Parathyroid adenoma (tissue), 2 donors: ENCODE measurements around the gene AGBL1.

Source experiments
- H2AFZ ChIP-seq: fragments of 300-600 bp; sonication (generic); one replicate; pipeline ENCODE4 v1.7.0; 2017; ENCODE audit warnings: antibody characterized with exemption, mild to moderate bottlenecking
- H3K27ac ChIP-seq: fragments of 300-600 bp; sonication (generic); one replicate; pipeline ENCODE4 v1.7.0; 2017
- H3K27me3 ChIP-seq: fragments of 300-600 bp; sonication (generic); one replicate; pipeline ENCODE4 v1.7.0; 2017; ENCODE audit warnings: low read length; ENCODE audit not compliant: control insufficient read depth, insufficient read depth
- H3K36me3 ChIP-seq: fragments of 300-600 bp; sonication (generic); one replicate; pipeline ENCODE4 v1.7.0; 2017; ENCODE audit warnings: low read length; ENCODE audit not compliant: control insufficient read depth, insufficient read depth
- H3K4me1 ChIP-seq: fragments of 300-600 bp; sonication (generic); one replicate; pipeline ENCODE4 v1.7.0; 2017; ENCODE audit warnings: control low read depth
- H3K4me2 ChIP-seq: fragments of 300-600 bp; sonication (generic); one replicate; pipeline ENCODE4 v1.7.0; 2017; ENCODE audit warnings: low read length
- H3K4me3 ChIP-seq: fragments of 300-600 bp; sonication (generic); one replicate; pipeline ENCODE4 v1.7.0; 2017; ENCODE audit warnings: low read depth, low read length
- H3K79me2 ChIP-seq: fragments of 300-600 bp; sonication (generic); one replicate; pipeline ENCODE4 v1.7.0; 2017; ENCODE audit warnings: control low read depth
- H3K9ac ChIP-seq: fragments of 300-600 bp; sonication (generic); one replicate; pipeline ENCODE4 v1.7.0; 2017; ENCODE audit warnings: mild to moderate bottlenecking
- H3K9me3 ChIP-seq: fragments of 300-600 bp; sonication (generic); one replicate; pipeline ENCODE4 v1.7.0; 2017; ENCODE audit warnings: low read length; ENCODE audit not compliant: control insufficient read depth
- CTCF ChIP-seq: fragments of 300-600 bp; sonication (generic); IDR thresholded peaks from one replicate; pipeline ENCODE4 v1.7.0; 2017; ENCODE audit warnings: antibody characterized with exemption, mild to moderate bottlenecking
- donor health status: primary hyperparathyroidism.

AGBL1 gene

GRCh38 chr15:86336051-86336788, 256.5 kb downstream of the AGBL1 start:
- Histone ChIP-seq H3K9me3 (no peaks in the 10 kb centered on the region), H3K27ac (no peak overlapping the region), H3K27me3 (no peaks in the 10 kb centered on the region), H3K4me2 (no peak overlapping the region), H3K4me1 (no peaks in the 10 kb centered on the region), H3K36me3 (no peaks in the 10 kb centered on the region), H2AFZ (no peak overlapping the region), H3K79me2 (no peaks in the 10 kb centered on the region), H3K9ac (no peak overlapping the region), H3K4me3 (no peak overlapping the region)
- TF ChIP-seq CTCF = no peak

DNA sequence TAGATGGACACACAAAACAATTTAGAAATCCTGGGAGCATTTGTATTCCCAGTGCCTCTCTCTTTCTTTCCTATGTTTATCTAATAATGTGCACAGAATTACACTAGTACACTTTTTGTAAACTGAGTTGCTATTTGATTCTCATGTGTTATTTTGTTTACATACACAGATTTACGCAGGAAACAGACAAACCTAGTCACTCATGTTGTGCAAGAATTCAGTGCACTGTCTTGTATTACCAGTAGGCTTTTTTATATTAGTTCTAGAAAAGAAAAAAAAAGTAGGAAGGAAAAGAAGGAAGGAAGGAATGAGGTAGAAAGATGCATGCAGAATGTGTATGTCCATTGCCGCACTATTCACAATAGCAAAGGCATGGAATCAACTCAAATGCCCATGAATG, 257.4 kb downstream of the AGBL1 start:
- H3K27ac ChIP-seq = no peak overlapping the region
- H3K9ac ChIP-seq = no peak overlapping the region
- no peaks in the 10 kb centered on the region for H3K27me3 ChIP-seq
- TF ChIP-seq CTCF = no peak
- no peak overlapping the region for H2AFZ ChIP-seq
- H3K79me2 ChIP-seq = no peaks in the 10 kb centered on the region
- H3K9me3 ChIP-seq = no peaks in the 10 kb centered on the region
- no peak overlapping the region for H3K4me2 ChIP-seq
- H3K36me3 ChIP-seq = no peaks in the 10 kb centered on the region
- H3K4me3 ChIP-seq = no peak overlapping the region
- no peaks in the 10 kb centered on the region for H3K4me1 ChIP-seq

GRCh38 chr15:86347245-86347644, 267.6 kb downstream of the AGBL1 start:
- Histone ChIP-seq H3K27me3 (no peaks in the 10 kb centered on the region), H3K4me2 (no peak overlapping the region), H3K9me3 (no peaks in the 10 kb centered on the region), H3K4me1 (no peaks in the 10 kb centered on the region), H2AFZ (no peak overlapping the region), H3K9ac (no peak overlapping the region), H3K36me3 (no peaks in the 10 kb centered on the region), H3K79me2 (no peaks in the 10 kb centered on the region), H3K27ac (no peak overlapping the region), H3K4me3 (no peak overlapping the region)
- no peak for TF ChIP-seq CTCF

DNA sequence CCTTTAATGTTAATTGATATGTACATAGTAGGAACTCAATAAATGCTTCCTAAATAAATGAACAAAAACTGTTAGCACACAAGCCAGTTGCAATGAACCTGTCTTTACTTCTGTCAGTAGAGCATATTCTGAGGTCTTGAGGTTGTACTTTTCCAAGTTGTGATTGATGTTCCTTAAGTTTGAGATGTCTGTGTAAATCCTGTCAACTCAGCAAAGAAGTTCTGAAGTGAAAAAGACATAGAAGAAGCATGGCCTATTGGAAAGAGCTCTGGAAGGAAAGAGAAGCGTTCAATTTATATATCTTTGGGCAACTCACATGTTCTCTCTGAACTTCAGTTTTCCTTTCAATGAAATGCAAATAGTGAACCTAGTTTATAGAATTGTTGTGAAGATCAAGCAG, 269.9 kb downstream of the AGBL1 start:
- no peak overlapping the region for H3K4me2 ChIP-seq
- H3K9ac ChIP-seq = no peak overlapping the region
- TF ChIP-seq CTCF = no peak
- no peaks in the 10 kb centered on the region for H3K79me2 ChIP-seq
- no peaks in the 10 kb centered on the region for H3K4me1 ChIP-seq
- H3K27me3 ChIP-seq = no peaks in the 10 kb centered on the region
- H3K4me3 ChIP-seq = no peak overlapping the region
- no peak overlapping the region for H2AFZ ChIP-seq
- no peaks in the 10 kb centered on the region for H3K36me3 ChIP-seq
- no peak overlapping the region for H3K27ac ChIP-seq
- no peaks in the 10 kb centered on the region for H3K9me3 ChIP-seq

DNA sequence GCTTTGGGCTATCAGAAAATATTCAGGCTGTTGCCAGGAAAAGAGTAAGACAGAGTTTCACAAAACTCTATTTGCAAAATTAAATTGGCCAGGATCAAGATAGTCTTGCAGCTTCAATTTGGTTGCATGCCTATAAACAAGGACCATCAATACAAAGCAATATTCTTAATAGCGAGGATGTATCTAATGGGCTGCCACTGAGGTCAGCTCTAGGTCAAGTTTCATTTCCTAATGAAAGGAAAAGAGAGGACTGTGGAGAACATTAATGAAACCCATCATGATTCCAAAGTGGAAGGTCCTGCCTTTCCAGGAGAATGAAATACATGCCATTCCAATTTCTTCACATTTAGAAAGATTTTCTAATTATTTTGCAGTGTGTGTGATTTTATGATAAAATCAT, 273.5 kb downstream of the AGBL1 start:
- no peak overlapping the region for H3K27ac ChIP-seq
- H3K4me3 ChIP-seq = no peak overlapping the region
- no peak for TF ChIP-seq CTCF
- no peaks in the 10 kb centered on the region for H3K27me3 ChIP-seq
- no peaks in the 10 kb centered on the region for H3K9me3 ChIP-seq
- H3K79me2 ChIP-seq = no peaks in the 10 kb centered on the region
- no peak overlapping the region for H3K9ac ChIP-seq
- no peaks in the 10 kb centered on the region for H3K4me1 ChIP-seq
- no peak overlapping the region for H2AFZ ChIP-seq
- no peaks in the 10 kb centered on the region for H3K36me3 ChIP-seq
- no peak overlapping the region for H3K4me2 ChIP-seq
